Measurements from ENCODE around the gene GOLGA6C. TPM values are rescaled to one million over a fixed set of nuclear protein-coding genes. Genes with fewer than 3 reads are reported as not detected.
"Not testable (repeated sequence)": the region's sequence is repeated elsewhere in the genome, so short reads cannot be mapped to it uniquely, and the experiment has no call there.

GOLGA6C gene
- total and polyA plus RNA-seq, 10 of the 15 experiments (the other 5 are each of a cell fraction or from before 2014, with no cell fraction given): not detected

- H3K27ac ChIP-seq (ENCODE audit: control insufficient read depth, insufficient read depth); RAD21 ChIA-PET (ENCODE audit: unreplicated experiment); H3K9ac ChIP-seq (ENCODE audit: control insufficient read depth, insufficient read depth, low read length); H4K20me1 ChIP-seq (ENCODE audit: control insufficient read depth, insufficient read depth); SMC1A ChIA-PET (ENCODE audit: uncharacterized antibody, unreplicated experiment); CTCF ChIA-PET; in situ Hi-C loops (cut with MboI); H3K27me3 ChIP-seq (replicated peaks in 1 of 2; ENCODE audit: control insufficient read depth in 2 of 2, insufficient read depth in 2 of 2, low read length in 1 of 2); ATAC-seq; H3K36me3 ChIP-seq (ENCODE audit: control insufficient read depth in 2 of 2, insufficient read depth in 2 of 2, low read length in 1 of 2); H3K4me2 ChIP-seq (ENCODE audit: control insufficient read depth, insufficient read depth); H3K9me3 ChIP-seq (replicated peaks; ENCODE audit: control insufficient read depth, insufficient read depth, low read length); FAIRE-seq; H3K4me3 ChIP-seq; DNase-seq (ENCODE audit: low read depth, low spot score); POLR2A ChIA-PET; H3K4me1 ChIP-seq (ENCODE audit: control insufficient read depth, insufficient read depth, low read length); H3K79me2 ChIP-seq (ENCODE audit: control insufficient read depth, insufficient read depth, low read length); intact Hi-C loops (cut with micrococcal nuclease; ENCODE audit: unreplicated experiment); H2AFZ ChIP-seq (ENCODE audit: control insufficient read depth, low read depth, low read length); BruUV-seq (replicated peaks): not testable (repeated sequence)
- WGBS (ENCODE audit: insufficient coverage, insufficient replicate concordance, low lambda C conversion rate, missing lambda C conversion rate): 40% methylated on average over 4 of the region's 4 CpGs
These were observed 6.8 kb upstream of the GOLGA6C start for GRCh38 chr15:75251343-75251742.

GRCh38 chr15:75252285-75252684 is 5.8 kb upstream of the GOLGA6C start:
- ATAC-seq; H3K4me2 ChIP-seq (ENCODE audit: control insufficient read depth, insufficient read depth); H3K27me3 ChIP-seq (replicated peaks in 1 of 2; ENCODE audit: control insufficient read depth in 2 of 2, insufficient read depth in 2 of 2, low read length in 1 of 2); FAIRE-seq; H3K27ac ChIP-seq (ENCODE audit: control insufficient read depth, insufficient read depth); H3K4me1 ChIP-seq (ENCODE audit: control insufficient read depth, insufficient read depth, low read length); CTCF ChIA-PET; in situ Hi-C loops (cut with MboI); DNase-seq (ENCODE audit: low read depth, low spot score); BruUV-seq (replicated peaks); H4K20me1 ChIP-seq (ENCODE audit: control insufficient read depth, insufficient read depth); RAD21 ChIA-PET (ENCODE audit: unreplicated experiment); H2AFZ ChIP-seq (ENCODE audit: control insufficient read depth, low read depth, low read length); H3K79me2 ChIP-seq (ENCODE audit: control insufficient read depth, insufficient read depth, low read length); SMC1A ChIA-PET (ENCODE audit: uncharacterized antibody, unreplicated experiment); H3K9ac ChIP-seq (ENCODE audit: control insufficient read depth, insufficient read depth, low read length); H3K9me3 ChIP-seq (replicated peaks; ENCODE audit: control insufficient read depth, insufficient read depth, low read length); H3K36me3 ChIP-seq (ENCODE audit: control insufficient read depth in 2 of 2, insufficient read depth in 2 of 2, low read length in 1 of 2); H3K4me3 ChIP-seq; POLR2A ChIA-PET; intact Hi-C loops (cut with micrococcal nuclease; ENCODE audit: unreplicated experiment): not testable (repeated sequence)
- WGBS (ENCODE audit: insufficient coverage, insufficient replicate concordance, low lambda C conversion rate, missing lambda C conversion rate): 38% methylated on average over 4 of the region's 4 CpGs

GRCh38 chr15:75258620-75259343 is 648 bp downstream of the GOLGA6C start:
- H3K36me3 ChIP-seq (ENCODE audit: control insufficient read depth in 2 of 2, insufficient read depth in 2 of 2, low read length in 1 of 2); SMC1A ChIA-PET (ENCODE audit: uncharacterized antibody, unreplicated experiment); intact Hi-C loops (cut with micrococcal nuclease; ENCODE audit: unreplicated experiment); H3K27me3 ChIP-seq (replicated peaks in 1 of 2; ENCODE audit: control insufficient read depth in 2 of 2, insufficient read depth in 2 of 2, low read length in 1 of 2); H2AFZ ChIP-seq (ENCODE audit: control insufficient read depth, low read depth, low read length); H3K9ac ChIP-seq (ENCODE audit: control insufficient read depth, insufficient read depth, low read length); H4K20me1 ChIP-seq (ENCODE audit: control insufficient read depth, insufficient read depth); CTCF ChIA-PET; DNase-seq (ENCODE audit: low read depth, low spot score); H3K4me3 ChIP-seq; ATAC-seq; H3K9me3 ChIP-seq (replicated peaks; ENCODE audit: control insufficient read depth, insufficient read depth, low read length); H3K79me2 ChIP-seq (ENCODE audit: control insufficient read depth, insufficient read depth, low read length); POLR2A ChIA-PET; FAIRE-seq; H3K27ac ChIP-seq (ENCODE audit: control insufficient read depth, insufficient read depth); H3K4me2 ChIP-seq (ENCODE audit: control insufficient read depth, insufficient read depth); H3K4me1 ChIP-seq (ENCODE audit: control insufficient read depth, insufficient read depth, low read length); RAD21 ChIA-PET (ENCODE audit: unreplicated experiment); BruUV-seq (replicated peaks); in situ Hi-C loops (cut with MboI): not testable (repeated sequence)
- WGBS (ENCODE audit: insufficient coverage, insufficient replicate concordance, low lambda C conversion rate, missing lambda C conversion rate): 35% methylated on average over 9 of the region's 16 CpGs

- H3K4me2 ChIP-seq (ENCODE audit: control insufficient read depth, insufficient read depth); H3K4me1 ChIP-seq (ENCODE audit: control insufficient read depth, insufficient read depth, low read length); H3K79me2 ChIP-seq (ENCODE audit: control insufficient read depth, insufficient read depth, low read length); H3K4me3 ChIP-seq; H3K27ac ChIP-seq (ENCODE audit: control insufficient read depth, insufficient read depth); POLR2A ChIA-PET; H3K27me3 ChIP-seq (replicated peaks in 1 of 2; ENCODE audit: control insufficient read depth in 2 of 2, insufficient read depth in 2 of 2, low read length in 1 of 2); H3K36me3 ChIP-seq (ENCODE audit: control insufficient read depth in 2 of 2, insufficient read depth in 2 of 2, low read length in 1 of 2); SMC1A ChIA-PET (ENCODE audit: uncharacterized antibody, unreplicated experiment); in situ Hi-C loops (cut with MboI); H4K20me1 ChIP-seq (ENCODE audit: control insufficient read depth, insufficient read depth); DNase-seq (ENCODE audit: low read depth, low spot score); H2AFZ ChIP-seq (ENCODE audit: control insufficient read depth, low read depth, low read length); intact Hi-C loops (cut with micrococcal nuclease; ENCODE audit: unreplicated experiment); ATAC-seq; H3K9me3 ChIP-seq (replicated peaks; ENCODE audit: control insufficient read depth, insufficient read depth, low read length); FAIRE-seq; H3K9ac ChIP-seq (ENCODE audit: control insufficient read depth, insufficient read depth, low read length); CTCF ChIA-PET; RAD21 ChIA-PET (ENCODE audit: unreplicated experiment); BruUV-seq (replicated peaks): not testable (repeated sequence)
- WGBS (ENCODE audit: insufficient coverage, insufficient replicate concordance, low lambda C conversion rate, missing lambda C conversion rate): no CpG with 5 or more reads among the region's 3 CpGs
These were observed 1.7 kb downstream of the GOLGA6C start for GRCh38 chr15:75259873-75260272.
